ENCODE results near the gene QPCTL. TPM values are rescaled to one million over a fixed set of nuclear protein-coding genes. Genes with fewer than 3 reads are reported as not detected.
"Not testable (repeated sequence)": the region's sequence is repeated elsewhere in the genome, so short reads cannot be mapped to it uniquely, and the experiment has no call there.

The QPCTL gene
- total RNA-seq, 1 donor from 2014 or later, result 10.2 TPM

DNA sequence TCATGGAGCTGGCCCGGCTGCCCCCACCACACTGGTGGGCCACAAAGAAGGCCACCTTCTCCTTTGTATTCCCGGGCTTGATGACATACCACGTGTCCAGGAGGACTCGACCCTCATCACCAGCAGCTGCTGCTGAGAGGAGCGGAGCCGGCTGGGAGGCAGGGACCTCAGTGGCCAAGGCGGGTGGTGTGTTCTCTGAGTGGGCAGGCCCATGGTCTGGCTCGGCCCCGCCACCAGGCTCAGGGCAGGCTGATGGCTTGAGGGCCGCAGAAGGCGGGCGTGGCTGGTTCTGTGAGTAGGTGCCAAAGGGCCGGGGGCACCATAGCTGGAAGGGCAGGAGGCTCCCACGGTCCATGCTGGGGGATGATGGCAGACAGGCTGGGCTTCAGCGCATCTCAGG lies 20.7 kb downstream of the QPCTL start:
- intact Hi-C loops (cut with micrococcal nuclease), result loop anchor here (10.0 kb wide), 1 partner anchor 1002 kb away; the partner anchor contains the start of gene PRKD2

DNA sequence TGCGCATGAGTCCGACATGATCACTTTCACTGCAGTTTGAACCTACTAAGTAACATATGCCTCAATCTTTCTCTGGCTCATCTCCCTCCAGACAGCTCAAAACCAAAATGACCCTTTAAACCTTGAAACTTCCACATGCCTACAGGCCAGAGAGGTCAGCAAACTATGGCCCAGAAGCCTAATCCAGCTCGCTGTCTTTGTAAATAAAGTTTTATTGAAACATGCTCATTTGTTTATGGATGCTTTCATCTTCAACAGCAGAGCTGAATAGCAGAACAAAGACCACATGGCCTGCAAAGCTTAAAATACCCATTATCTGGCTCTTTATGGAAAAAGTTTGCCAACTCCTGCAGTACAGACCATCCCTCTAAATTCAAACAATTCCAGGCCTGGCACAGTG lies 22.7 kb downstream of the QPCTL start:
- intact Hi-C loops (cut with micrococcal nuclease), result loop anchor here (5.0 to 10.0 kb wide), 2 partner anchors 463 to 1000 kb away; partner anchors contain the start of genes MARK4 and PRKD2

GRCh38 chr19:45716359-45717130 lies 24.1 kb downstream of the QPCTL start:
- intact Hi-C loops (cut with micrococcal nuclease), result loop anchor here (1.0 to 10.0 kb wide), 15 partner anchors 14 to 998 kb away; partner anchors contain the start of genes CCDC61, FBXO46, IRF2BP1 and MARK4

DNA sequence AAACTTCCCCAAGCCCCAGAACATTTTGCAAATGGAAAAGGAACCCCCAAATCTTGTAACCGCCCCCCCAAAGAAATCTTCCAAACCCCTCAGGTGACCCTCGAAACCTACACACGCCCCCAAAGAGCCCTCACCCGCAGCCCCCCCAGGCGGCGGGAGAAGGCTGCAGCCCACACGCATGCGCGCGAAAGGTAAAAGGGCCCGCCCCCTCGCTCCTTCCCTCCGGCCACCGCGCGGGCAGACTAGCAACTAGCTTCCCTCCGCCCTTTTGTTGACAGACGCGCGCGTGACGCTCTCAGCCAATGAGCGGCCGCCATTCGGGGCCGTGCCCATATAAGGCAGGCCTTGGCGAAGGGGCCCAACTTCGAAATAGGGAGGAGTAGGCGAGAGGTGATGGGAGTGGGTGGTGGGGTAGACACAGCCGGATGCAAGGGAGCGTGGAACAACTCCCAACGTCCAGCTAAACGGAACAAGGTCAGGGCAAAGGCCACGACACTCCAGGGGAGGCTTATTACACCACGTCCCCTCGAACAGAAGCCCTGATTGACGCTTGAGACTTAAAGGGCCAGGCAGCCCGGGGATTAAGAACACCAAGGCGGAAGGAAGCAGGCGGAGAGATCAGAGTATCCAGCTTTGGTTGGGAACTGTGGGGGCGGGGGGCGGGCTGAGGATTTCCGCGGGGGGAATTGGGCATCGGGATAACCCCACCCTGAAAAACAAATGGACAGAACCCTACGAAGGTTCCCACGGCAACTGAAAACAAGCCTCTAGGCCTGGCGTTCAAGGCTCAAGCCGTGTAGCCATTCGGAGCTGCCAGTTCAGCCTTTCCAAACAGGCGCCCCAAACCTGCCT lies 24.9 kb downstream of the QPCTL start:
- intact Hi-C loops (cut with micrococcal nuclease), result loop anchor here (1.0 to 10.0 kb wide), 15 partner anchors 13 to 997 kb away; partner anchors contain the start of genes CCDC61, FBXO46, IRF2BP1 and MARK4

DNA sequence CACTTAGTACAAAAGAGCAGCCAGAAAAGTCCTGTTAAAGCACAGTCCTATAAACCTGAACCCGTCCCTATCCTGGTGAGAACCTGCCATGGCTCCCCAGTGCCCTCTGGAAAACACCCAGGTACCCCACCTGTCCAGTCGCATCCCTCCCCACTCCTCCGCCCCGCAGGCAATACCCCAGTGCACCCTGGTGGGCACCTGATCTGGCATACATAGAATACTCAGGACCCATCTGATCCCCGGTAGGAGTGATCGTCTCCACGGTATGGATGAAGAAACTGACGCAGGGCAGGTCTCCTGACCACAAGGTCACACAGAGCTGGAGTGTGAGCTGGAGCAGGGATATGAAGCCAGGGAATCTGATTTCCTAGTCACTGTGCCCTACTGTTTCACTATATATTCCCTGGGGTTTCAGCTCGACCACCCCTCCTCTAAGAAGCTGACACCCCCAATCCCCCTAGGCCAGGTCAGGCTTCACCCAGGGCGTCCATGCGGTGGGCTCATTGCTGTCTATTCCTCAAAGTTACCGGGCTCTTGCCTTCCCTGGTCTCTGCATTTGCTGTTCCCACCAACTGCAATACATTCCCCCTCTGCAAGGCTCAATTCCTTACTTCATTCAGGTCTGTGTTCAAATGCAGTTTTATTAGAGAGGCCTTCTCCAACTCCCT lies 25.7 kb downstream of the QPCTL start:
- intact Hi-C loops (cut with micrococcal nuclease), result loop anchor here (1.0 to 10.0 kb wide), 15 partner anchors 12 to 997 kb away; partner anchors contain the start of genes CCDC61, FBXO46, IRF2BP1 and MARK4

GRCh38 chr19:45720065-45720464 lies 27.6 kb downstream of the QPCTL start:
- intact Hi-C loops (cut with micrococcal nuclease), result not testable (repeated sequence)

- intact Hi-C loops (cut with micrococcal nuclease), result not testable (repeated sequence)
Observed at GRCh38 chr19:45728683-45729082, 36.2 kb downstream of the QPCTL start.

GRCh38 chr19:45729800-45730290 lies 37.4 kb downstream of the QPCTL start:
- intact Hi-C loops (cut with micrococcal nuclease), result loop anchor here (1.0 to 5.0 kb wide), 6 partner anchors 13 to 172 kb away; partner anchors contain the start of genes IRF2BP1, MYPOP, QPCTL and SIX5

GRCh38 chr19:45730368-45731288 lies 38.2 kb downstream of the QPCTL start, which contains the start of gene FBXO46:
FBXO46 (minus strand) TSS chr19:45730896; CDS start chr19:45713495, 17,401 bp downstream.
- intact Hi-C loops (cut with micrococcal nuclease), result loop anchor here (1.0 to 5.0 kb wide), 7 partner anchors 13 to 172 kb away; partner anchors contain the start of genes IRF2BP1, MYPOP, QPCTL and SIX5

DNA sequence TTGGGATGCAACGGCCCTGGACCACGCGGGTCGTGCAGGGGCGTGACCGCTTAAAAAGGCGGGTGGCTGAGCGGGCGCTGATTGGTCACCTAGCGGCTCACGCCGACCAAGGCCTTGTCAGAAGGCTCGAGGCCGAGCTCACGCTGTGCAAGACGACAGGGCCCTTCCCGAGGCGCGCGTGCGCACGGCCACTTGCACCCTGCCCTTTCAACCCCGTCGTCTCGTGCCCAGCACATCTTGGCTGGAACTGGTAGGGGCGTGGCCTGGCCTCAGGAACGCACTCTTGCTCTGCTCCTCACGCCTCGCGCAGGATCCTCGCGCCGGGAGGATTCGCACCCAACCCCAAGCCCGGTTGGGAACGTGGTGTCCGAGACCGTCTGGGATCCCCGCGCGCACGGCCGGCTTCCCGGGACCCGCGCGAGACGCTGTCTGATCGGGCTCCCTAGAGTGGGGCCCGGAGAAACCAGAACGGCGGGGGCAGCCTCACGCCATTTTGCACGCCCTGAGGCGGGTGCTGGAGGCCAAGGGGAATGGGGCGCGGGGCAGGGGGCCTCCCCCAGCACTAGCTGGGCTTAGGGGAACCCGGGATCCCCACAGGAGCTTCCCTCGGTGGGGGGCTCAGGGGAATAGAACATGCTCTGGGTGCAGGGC lies 40.8 kb downstream of the QPCTL start, which contains the start of gene MEIOSIN:
Gene MEIOSIN (plus strand): TSS at position 280 of the 651 bp plus-strand sequence. CDS start 1,938 bp downstream, outside the sequence.
- intact Hi-C loops (cut with micrococcal nuclease), result loop anchor here (5.0 kb wide), 1 partner anchor 169 kb away; the partner anchor contains the start of gene MYPOP

GRCh38 chr19:45739498-45740439 lies 47.3 kb downstream of the QPCTL start:
- intact Hi-C loops (cut with micrococcal nuclease), result no loop called here

GRCh38 chr19:45742969-45743368 lies 50.5 kb downstream of the QPCTL start:
- intact Hi-C loops (cut with micrococcal nuclease), result no loop called here

GRCh38 chr19:45745606-45746005 lies 53.1 kb downstream of the QPCTL start:
- intact Hi-C loops (cut with micrococcal nuclease), result no loop called here

DNA sequence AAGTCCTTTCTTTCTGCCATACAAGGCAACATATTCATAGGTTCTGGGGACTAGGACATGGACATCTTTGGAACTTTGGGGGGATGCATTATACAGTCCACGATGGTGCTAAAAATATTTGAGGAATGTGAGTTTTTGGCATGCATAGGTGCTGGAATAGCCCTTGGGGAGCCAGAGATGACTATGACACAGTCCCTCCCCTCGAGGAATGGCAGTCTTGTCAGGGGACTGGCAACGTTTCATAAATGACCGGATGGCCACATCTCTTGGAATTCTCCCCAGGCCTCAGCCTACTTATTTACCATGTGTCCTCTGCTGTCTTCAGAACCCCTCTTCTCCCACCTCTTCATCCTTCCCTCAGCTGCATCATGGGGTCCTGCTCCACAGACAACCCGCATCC lies 54.4 kb downstream of the QPCTL start:
- intact Hi-C loops (cut with micrococcal nuclease), result no loop called here

DNA sequence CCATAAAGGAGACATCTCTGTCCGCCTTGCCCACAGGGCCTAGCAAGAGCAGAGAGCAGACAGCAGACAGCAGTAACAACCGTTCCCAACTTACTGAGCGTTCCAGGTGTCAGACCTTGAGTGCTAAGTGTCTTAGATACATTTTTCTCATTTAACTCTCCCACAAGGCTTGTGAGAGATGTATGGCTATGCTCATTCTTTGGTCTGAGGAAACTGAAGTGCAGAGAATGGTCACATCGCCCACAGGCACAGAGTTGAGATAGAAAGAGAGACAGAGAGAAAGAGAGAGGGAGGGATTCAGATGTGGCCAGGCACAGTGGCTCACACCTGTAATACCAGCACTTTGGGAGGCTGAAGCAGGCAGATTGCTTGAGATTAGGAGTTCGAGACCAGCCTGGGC lies 55.0 kb downstream of the QPCTL start:
- intact Hi-C loops (cut with micrococcal nuclease), result no loop called here

DNA sequence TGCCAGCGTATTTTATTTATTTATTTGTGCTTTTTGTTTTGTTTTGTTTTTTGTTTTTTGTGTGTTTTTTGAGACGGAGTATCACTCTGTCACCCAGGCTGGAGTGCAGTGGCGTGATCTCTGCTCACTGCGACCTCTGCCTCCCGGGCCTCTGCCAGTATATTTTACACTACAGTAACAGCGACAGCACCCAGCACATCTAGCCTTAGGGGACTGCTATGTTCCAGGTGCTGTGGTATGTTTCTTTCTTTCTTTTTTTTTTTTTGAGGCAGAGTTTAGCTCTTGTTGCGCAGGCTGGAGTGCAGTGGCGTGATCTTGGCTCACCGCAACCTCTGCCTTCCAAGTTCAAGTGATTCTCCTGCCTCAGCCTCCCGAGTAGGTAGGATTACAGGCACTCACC lies 59.0 kb downstream of the QPCTL start:
- intact Hi-C loops (cut with micrococcal nuclease), result not testable (repeated sequence)

DNA sequence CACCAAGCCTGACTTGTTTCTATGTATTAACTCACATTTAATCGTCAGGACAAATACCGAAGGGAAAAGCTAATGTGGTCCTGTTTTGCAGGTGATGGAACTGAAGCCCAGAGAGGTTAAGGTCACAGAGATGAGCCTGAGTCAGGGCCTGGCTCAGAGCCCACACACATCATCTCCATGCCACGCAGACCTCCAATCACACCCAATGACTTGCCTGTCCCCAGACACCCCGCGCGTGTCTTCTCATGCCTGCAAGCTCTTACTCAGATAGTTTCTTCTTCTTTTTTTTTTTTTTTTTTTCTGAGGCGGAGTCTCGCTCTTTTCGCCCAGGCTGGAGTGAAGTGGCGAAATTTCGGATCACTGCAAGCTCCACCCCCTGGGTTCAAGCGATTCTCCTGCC lies 60.2 kb downstream of the QPCTL start:
- intact Hi-C loops (cut with micrococcal nuclease), result no loop called here

DNA sequence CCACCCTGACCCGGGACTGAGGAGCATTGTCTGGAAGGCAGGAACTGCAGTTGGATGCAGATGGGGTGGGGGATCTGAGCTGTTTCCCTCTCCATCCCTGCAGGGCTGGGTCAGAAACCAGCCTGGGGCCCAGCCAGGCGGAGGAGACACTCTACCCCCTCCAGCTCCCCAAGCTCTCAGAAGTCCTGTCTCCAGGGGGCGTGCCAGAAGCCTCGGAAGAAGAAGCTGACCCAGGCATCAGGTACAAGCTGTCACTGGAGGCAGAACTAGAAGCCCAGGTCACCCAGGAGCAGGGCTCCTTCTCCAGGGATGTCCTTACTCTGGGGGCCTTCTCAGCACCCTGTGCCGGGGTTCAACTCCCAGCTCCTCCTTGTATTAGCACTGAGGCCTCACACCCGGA lies 61.1 kb downstream of the QPCTL start:
- intact Hi-C loops (cut with micrococcal nuclease), result no loop called here
